DOHH2 (cell line): ENCODE results near the gene PPM1H.

Source experiments
- EZH2phosphoT487 ChIP-seq: fragments of 200-600 bp; sonication (generic); IDR thresholded peaks from 2 replicates; pipeline ENCODE4 v1.6.1; 2017; ENCODE audit warnings: borderline replicate concordance, mild to moderate bottlenecking, antibody characterized with exemption, low read length, moderate library complexity, mixed read lengths
- TF ChIP-seq, protein P1 (sequence below): fragments of 200-600 bp; sonication (generic); IDR thresholded peaks from one replicate; pipeline ENCODE4 v1.5.1; 2014; ENCODE audit warnings: antibody characterized with exemption, mild to moderate bottlenecking, low read depth, low read length; ENCODE audit not compliant: poor library complexity, severe bottlenecking

DNA sequence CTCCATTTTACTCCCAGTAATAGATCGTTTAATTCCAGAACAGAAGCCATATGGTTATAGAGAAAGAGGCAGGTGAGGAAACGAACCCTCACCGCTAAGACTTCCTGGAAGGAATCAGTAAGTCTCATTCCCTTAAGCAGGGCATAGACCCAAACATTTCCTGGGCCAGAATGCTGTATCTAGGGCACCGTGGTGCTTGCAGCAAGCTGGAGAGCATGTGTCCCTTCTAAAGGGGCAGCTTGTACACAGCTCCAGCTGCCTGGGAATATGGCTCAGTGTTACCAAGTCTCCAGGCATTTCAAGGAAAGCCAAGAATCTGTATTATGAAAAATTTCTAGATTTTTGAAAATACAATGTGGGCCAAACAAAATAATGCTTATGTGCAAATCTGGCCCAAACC, 73.4 kb downstream of the PPM1H start:
- TF ChIP-seq, protein P1, sequence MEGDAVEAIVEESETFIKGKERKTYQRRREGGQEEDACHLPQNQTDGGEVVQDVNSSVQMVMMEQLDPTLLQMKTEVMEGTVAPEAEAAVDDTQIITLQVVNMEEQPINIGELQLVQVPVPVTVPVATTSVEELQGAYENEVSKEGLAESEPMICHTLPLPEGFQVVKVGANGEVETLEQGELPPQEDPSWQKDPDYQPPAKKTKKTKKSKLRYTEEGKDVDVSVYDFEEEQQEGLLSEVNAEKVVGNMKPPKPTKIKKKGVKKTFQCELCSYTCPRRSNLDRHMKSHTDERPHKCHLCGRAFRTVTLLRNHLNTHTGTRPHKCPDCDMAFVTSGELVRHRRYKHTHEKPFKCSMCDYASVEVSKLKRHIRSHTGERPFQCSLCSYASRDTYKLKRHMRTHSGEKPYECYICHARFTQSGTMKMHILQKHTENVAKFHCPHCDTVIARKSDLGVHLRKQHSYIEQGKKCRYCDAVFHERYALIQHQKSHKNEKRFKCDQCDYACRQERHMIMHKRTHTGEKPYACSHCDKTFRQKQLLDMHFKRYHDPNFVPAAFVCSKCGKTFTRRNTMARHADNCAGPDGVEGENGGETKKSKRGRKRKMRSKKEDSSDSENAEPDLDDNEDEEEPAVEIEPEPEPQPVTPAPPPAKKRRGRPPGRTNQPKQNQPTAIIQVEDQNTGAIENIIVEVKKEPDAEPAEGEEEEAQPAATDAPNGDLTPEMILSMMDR: no peak
- TF ChIP-seq EZH2phosphoT487: no peak
